Coronary artery (tissue), 2 donors: ENCODE results near the gene BRI3BP.
A peak's percentile ranks its signal among the peaks of the same experiment; 100 is the strongest.
"Not testable (repeated sequence)": the region's sequence is repeated elsewhere in the genome, so short reads cannot be mapped to it uniquely, and the experiment has no call there.

ENCODE experiments used
- DNase-seq: peaks from one replicate; pipeline ENCODE4 v3.0.0-alpha.2; 2017; ENCODE audit warnings: low spot score
- H3K27ac ChIP-seq, 2 donors: fragments of 200-600 bp; sonication (generic); one replicate each; pipeline ENCODE4 v1.5.1; 2016 to 2019
- H3K4me3 ChIP-seq: fragments of 200-600 bp; sonication (generic); 2 replicates; pipeline ENCODE4 v1.5.1; 2016; ENCODE audit warnings: mild to moderate bottlenecking, moderate library complexity
- TF ChIP-seq, protein P1 (sequence below): fragments of 200-600 bp; sonication (generic); IDR thresholded peaks from one replicate; pipeline ENCODE4 v1.5.1; 2019; ENCODE audit warnings: antibody characterized with exemption

BRI3BP gene

DNA sequence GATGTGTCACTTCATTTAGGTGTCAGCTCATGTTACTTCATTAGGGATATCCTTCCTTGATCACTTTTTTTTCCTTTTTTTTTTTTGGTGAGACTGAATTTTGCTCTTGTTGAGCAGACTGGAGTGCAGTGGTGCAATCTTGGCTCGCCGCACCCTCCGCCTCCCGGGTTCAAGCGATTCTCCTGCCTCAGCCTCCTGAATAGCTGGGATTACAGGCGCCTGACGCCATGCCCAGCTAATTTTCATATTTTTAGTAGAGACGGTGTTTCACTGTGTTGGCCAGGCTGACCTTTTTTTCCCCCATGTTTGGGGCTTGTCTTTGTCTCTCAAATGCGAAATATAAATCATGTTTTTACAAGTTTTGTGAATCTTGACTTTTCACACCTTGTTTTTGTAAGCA is 62.1 kb downstream of the BRI3BP start:
- no peak overlapping the region for H3K27ac ChIP-seq
- TF ChIP-seq, protein P1, sequence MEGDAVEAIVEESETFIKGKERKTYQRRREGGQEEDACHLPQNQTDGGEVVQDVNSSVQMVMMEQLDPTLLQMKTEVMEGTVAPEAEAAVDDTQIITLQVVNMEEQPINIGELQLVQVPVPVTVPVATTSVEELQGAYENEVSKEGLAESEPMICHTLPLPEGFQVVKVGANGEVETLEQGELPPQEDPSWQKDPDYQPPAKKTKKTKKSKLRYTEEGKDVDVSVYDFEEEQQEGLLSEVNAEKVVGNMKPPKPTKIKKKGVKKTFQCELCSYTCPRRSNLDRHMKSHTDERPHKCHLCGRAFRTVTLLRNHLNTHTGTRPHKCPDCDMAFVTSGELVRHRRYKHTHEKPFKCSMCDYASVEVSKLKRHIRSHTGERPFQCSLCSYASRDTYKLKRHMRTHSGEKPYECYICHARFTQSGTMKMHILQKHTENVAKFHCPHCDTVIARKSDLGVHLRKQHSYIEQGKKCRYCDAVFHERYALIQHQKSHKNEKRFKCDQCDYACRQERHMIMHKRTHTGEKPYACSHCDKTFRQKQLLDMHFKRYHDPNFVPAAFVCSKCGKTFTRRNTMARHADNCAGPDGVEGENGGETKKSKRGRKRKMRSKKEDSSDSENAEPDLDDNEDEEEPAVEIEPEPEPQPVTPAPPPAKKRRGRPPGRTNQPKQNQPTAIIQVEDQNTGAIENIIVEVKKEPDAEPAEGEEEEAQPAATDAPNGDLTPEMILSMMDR: no peak
- H3K4me3 ChIP-seq: no peak overlapping the region
- no peak for DNase-seq

DNA sequence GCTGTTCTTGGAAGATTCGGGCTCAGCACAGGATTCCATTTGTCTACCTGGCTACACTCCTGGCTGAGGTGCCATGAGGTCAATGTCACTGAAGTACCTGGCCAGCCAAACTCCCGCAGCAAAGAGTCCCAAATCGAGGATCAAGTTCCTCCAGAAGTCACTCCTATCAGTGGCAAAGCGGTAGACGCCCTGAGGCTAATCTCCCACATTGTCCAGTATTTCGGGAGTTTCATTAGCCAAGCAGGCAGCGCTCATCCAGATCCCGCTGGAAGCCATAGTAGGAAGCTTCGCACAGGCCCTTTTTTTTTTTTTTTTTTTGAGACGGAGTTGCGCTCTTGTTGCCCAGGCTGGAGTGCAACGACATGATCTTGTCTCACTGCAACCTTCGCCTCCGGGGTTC is 62.9 kb downstream of the BRI3BP start:
- Histone ChIP-seq H3K27ac (no peak overlapping the region), H3K4me3 (no peak overlapping the region)
- no peak for DNase-seq
- TF ChIP-seq, protein P1: no peak

DNA sequence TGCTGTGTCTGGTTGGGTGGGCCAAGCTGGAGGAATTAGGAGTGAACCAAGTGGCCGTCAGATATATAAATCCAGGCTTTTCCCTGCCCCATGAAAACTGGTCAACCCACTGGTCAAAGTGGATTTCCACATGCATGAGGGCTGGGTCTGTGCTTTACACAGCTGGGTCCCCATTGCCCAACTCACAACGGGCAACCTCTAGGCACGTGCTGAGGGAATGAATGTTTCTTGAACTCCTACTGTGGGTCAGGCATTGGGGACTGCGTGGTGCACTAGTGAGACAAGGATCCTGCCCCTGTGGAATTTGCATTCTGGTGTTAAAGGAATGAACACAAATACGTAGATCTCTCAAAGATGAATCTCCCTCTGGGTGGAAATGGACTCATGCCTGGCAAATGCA is 64.3 kb downstream of the BRI3BP start:
- DNase-seq: no peak
- Histone ChIP-seq H3K4me3 (no peak overlapping the region), H3K27ac (no peak overlapping the region)
- TF ChIP-seq, protein P1: no peak

DNA sequence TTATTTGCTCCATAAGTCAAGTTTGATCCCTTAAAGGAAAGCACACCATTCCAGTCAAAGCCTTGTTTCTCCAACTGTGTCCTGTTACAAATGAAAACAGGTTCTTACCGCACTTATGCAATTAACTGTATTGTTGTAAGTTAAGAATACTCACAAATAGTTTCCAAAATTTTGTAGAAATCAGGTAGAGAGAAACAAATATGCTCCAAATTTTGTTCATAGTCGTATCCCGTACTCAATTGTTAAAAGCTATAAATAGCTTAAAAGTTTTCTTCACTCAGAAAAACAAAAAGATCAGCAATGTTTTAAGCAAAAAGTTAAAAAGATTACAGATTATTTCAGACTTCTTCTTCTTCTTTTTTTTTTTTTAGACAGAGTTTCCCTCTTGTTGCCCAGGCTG is 67.8 kb downstream of the BRI3BP start:
- no peak overlapping the region for H3K4me3 ChIP-seq
- TF ChIP-seq, protein P1: no peak
- H3K27ac ChIP-seq: no peak overlapping the region
- DNase-seq: no peak

DNA sequence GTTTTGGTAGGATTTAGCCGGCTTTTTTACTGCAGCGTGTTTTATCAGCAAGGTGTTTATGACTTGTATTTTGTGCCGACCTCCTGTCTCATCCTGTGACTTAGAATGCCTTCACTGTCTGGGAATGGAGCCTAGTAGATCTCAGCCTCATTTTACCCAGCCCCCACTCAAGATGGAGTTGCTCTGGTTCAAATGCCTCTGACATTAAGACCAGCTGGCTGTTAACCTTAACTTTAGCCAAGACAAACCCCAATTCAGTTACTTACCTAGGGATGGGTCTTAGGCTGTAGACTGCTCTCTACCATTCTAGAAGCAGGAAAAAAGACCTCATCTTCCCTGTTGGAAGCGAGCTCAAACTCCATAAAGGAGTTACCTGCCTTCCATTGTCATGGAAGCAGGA is 70.1 kb downstream of the BRI3BP start:
- H3K4me3 ChIP-seq, DNase-seq, H3K27ac ChIP-seq: not testable (repeated sequence)

DNA sequence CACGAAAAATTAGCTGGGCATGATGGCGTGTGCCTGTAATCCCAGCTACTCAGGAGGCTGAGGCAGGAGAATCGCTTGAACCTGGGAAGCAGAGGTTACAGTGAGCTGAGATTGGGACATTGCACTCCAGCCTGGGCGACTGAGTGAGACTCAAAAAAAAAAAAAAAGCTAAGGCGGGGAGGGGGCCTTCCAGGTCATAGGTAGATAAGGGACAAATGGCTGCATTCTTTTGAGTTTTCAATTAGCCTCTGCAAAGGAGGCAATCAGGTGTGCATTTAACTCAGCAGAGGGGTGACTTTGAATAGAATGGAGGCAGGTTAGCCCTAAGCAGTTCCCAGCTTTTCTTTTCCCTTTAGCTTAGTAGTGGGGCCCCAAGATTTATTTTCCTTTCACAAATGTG is 71.0 kb downstream of the BRI3BP start:
- Histone ChIP-seq H3K4me3 (peak overlapping the region; percentile 83), H3K27ac (no peak overlapping the region)
- TF ChIP-seq, protein P1: no peak
- no peak for DNase-seq

DNA sequence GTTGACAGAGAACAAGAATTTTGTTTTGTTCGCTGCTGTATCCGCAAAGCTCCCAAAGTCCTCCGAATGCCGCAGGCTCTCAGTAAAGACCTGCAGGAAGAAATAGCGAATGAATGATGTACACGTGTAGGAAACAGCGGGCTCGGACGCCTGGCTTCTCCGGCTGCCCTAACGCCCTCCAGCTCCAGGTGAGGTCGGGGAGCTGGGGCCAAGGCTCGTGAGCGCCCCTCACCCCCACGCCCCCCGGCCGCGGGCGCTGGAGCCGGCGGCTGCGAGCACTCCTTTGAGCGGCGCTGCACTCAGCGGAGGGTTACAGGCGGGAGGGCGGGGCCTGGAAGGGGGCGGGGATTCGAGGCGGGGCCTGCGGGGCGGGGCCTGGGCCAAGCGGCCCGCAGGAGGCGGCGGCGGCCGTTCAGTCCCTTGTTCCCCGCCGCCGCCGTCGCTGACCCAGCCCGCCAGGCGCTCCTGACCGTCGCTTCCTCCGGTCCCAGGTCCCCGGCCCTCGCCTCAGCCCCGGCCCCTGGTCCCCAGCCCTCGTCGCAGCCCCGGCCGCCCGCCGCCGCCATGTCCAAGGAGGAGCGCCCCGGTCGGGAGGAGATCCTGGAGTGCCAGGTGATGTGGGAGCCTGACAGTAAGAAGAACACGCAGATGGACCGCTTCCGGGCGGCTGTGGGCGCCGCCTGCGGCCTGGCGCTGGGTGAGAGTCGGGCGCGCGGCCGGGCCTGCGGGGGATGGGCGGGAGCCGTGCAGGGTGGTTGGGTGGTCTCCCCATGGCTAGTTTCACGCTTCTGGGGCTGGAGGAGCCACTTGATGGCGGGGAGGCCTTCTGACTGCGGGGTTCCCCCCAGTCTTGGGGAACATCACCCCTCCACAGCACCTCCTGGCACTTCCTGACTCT is 71.8 kb downstream of the BRI3BP start, which contains the start of gene AACS:
TSS of gene AACS (plus strand) at position 415 of the 898 bp plus-strand sequence. CDS start at position 565, 150 bp downstream.
- TF ChIP-seq, protein P1: no peak
- H3K27ac ChIP-seq: peak within 1 kb of the TSS; percentile 49 to 60
- peak; percentile 79 for DNase-seq
- H3K4me3 ChIP-seq: peak within 1 kb of the TSS; percentile 83
